CD14-positive monocyte (primary cell): ENCODE data around the gene ABLIM3. TPM values are rescaled to one million over a fixed set of nuclear protein-coding genes. Genes with fewer than 3 reads are reported as not detected.

ENCODE experiments used
- DNase-seq, 3 donors: peaks; one replicate each; pipeline ENCODE4 v3.0.0-alpha.2; 2011 to 2022
- H2AFZ ChIP-seq: 2 replicates; pipeline ENCODE4 v1.6.0; 2012; ENCODE audit warnings: mild to moderate bottlenecking, low read depth, low read length, inconsistent platforms; ENCODE audit not compliant: insufficient read depth, poor library complexity, severe bottlenecking
- H3K27ac ChIP-seq, 2 donors: 1 replicate in 1 of 2; 2 replicates in 1 of 2; pipeline ENCODE4 v1.5.1; 2012 to 2013; ENCODE audit warnings: low read length in 2 of 2, control low read depth in 1 of 2, inconsistent platforms in 1 of 2, low read depth in 1 of 2, mild to moderate bottlenecking in 1 of 2
- H3K27me3 ChIP-seq, 2 donors: one replicate each; pipeline versions ENCODE4 v1.6.0 to v1.6.1; 2011 to 2013; ENCODE audit warnings: low read length in 2 of 2; ENCODE audit not compliant: control insufficient read depth in 2 of 2, insufficient read depth in 2 of 2
- H3K36me3 ChIP-seq, 2 donors: replicated peaks in 1 of 2; 1 replicate in 1 of 2; 2 replicates in 1 of 2; pipeline versions ENCODE4 v1.5.1 to v1.6.1; 2012 to 2013; ENCODE audit warnings: low read length in 2 of 2, control low read depth in 1 of 2, inconsistent platforms in 1 of 2, mild to moderate bottlenecking in 1 of 2; ENCODE audit not compliant: insufficient read depth in 2 of 2, control insufficient read depth in 1 of 2
- H3K4me1 ChIP-seq, 2 donors: 1 replicate in 1 of 2; 2 replicates in 1 of 2; pipeline versions ENCODE4 v1.5.1 to v1.6.1; 2012 to 2013; ENCODE audit warnings: low read length in 2 of 2, control low read depth in 1 of 2, inconsistent platforms in 1 of 2, mild to moderate bottlenecking in 1 of 2, moderate library complexity in 1 of 2; ENCODE audit not compliant: insufficient read depth in 2 of 2, control insufficient read depth in 1 of 2
- H3K4me2 ChIP-seq: replicated peaks from 2 replicates; pipeline ENCODE3; 2012; ENCODE audit warnings: low read length, moderate library complexity, mild to moderate bottlenecking; ENCODE audit not compliant: poor library complexity, severe bottlenecking; ENCODE audit errors: extremely low read depth
- H3K4me3 ChIP-seq, 3 experiments: fragments of 200-600 bp in 1 of 3; sonication (generic) in 1 of 3; replicated peaks in 1 of 3; 1 replicate in 2 of 3; 2 replicates in 1 of 3; pipeline ENCODE4 v1.5.1; 2011 to 2013; ENCODE audit warnings: low read length in 3 of 3, mild to moderate bottlenecking in 3 of 3, control low read depth in 2 of 3, low read depth in 2 of 3, inconsistent platforms in 1 of 3, moderate library complexity in 1 of 3
- H3K79me2 ChIP-seq: 2 replicates; pipeline ENCODE4 v1.6.0; 2012; ENCODE audit warnings: mild to moderate bottlenecking, control low read depth, inconsistent platforms, low read length, moderate library complexity; ENCODE audit not compliant: insufficient read depth
- H3K9ac ChIP-seq: 2 replicates; pipeline ENCODE4 v1.6.0; 2017; ENCODE audit warnings: low read length, mild to moderate bottlenecking; ENCODE audit not compliant: insufficient read depth, poor library complexity, severe bottlenecking
- H3K9me3 ChIP-seq, 2 donors: replicated peaks in 1 of 2; 1 replicate in 1 of 2; 2 replicates in 1 of 2; pipeline versions ENCODE4 v1.5.1 to v1.6.1; 2012 to 2013; ENCODE audit warnings: low read length in 2 of 2, control low read depth in 1 of 2; ENCODE audit not compliant: control insufficient read depth in 1 of 2, insufficient read depth in 1 of 2
- H4K20me1 ChIP-seq: 2 replicates; pipeline ENCODE4 v1.6.0; 2012; ENCODE audit warnings: mild to moderate bottlenecking, low read length, control low read depth, moderate library complexity; ENCODE audit not compliant: insufficient read depth
- H3K27ac Mint-ChIP-seq, 7 donors: one replicate each; pipeline ENCODE4 v1.8.0; 2020; ENCODE audit warnings: mild to moderate bottlenecking in 7 of 7, mixed read lengths in 7 of 7, moderate library complexity in 6 of 7, inconsistent platforms in 2 of 7
- H3K27me3 Mint-ChIP-seq, 3 donors: one replicate each; pipeline ENCODE4 v1.8.0; 2021 to 2022; ENCODE audit warnings: low read depth in 3 of 3, mild to moderate bottlenecking in 3 of 3, mixed read lengths in 3 of 3, moderate library complexity in 3 of 3, inconsistent platforms in 1 of 3
- H3K36me3 Mint-ChIP-seq, 2 donors: one replicate each; pipeline ENCODE4 v1.8.0; 2020; ENCODE audit warnings: mixed read lengths in 2 of 2, inconsistent platforms in 1 of 2, mild to moderate bottlenecking in 1 of 2
- H3K4me1 Mint-ChIP-seq: one replicate; pipeline ENCODE4 v1.8.0; 2020; ENCODE audit warnings: mild to moderate bottlenecking, mixed read lengths
- H3K4me3 Mint-ChIP-seq, 2 donors: one replicate each; pipeline ENCODE4 v1.8.0; 2020; ENCODE audit warnings: mild to moderate bottlenecking in 2 of 2, mixed read lengths in 2 of 2, moderate library complexity in 1 of 2
- H3K9me3 Mint-ChIP-seq, 7 donors: one replicate each; pipeline ENCODE4 v1.8.0; 2020 to 2022; ENCODE audit warnings: mixed read lengths in 7 of 7, mild to moderate bottlenecking in 6 of 7, moderate library complexity in 6 of 7, inconsistent platforms in 2 of 7
- CTCF ChIP-seq: fragments of 200-600 bp; IDR thresholded peaks from one replicate; pipeline ENCODE4 v1.8.0; 2022; ENCODE audit warnings: antibody characterized with exemption, mild to moderate bottlenecking
- WGBS: methylation state at CpG from one replicate; pipeline ENCODE4 v1.1.5; 2013; ENCODE audit warnings: missing lambda C conversion rate; ENCODE audit not compliant: insufficient coverage; 5-methylcytosine and 5-hydroxymethylcytosine counted together
- intact Hi-C, 2 donors: fragments of 100-400 bp; cut with micrococcal nuclease; formaldehyde crosslinking; loops; one replicate each; pipeline versions ENCODE4 v1.15.0 to v1.15.1; 2023
- polyA plus RNA-seq, 3 donors: library from polyadenylated mRNA; depleted of rRNA in 1 of 3; unstranded in 2 of 3; stranded (reverse) in 1 of 3; fragments of 300-500 nt in 2 of 3; fragments of >200 nt in 1 of 3; fragmentation: Illumina TruSeq in 2 of 3; gene quantifications; 1 replicate in 2 of 3; 2 replicates in 1 of 3; pipeline ENCODE4 v1.2.3, GENCODE V29; 2012 to 2021

ABLIM3 gene
- polyA plus RNA-seq, 3 donors = 0.22 to 0.74 TPM; not detected in 1

GRCh38 chr5:149172261-149172660, 31.0 kb downstream of the ABLIM3 start:
- no peaks in the 10 kb centered on the region for H3K36me3 Mint-ChIP-seq
- WGBS = no CpG with 5 or more reads among the region's 4 CpGs
- Histone ChIP-seq H3K4me3 (no peak overlapping the region), H3K4me1 (no peaks in the 10 kb centered on the region), H3K9ac (no peak overlapping the region), H3K79me2 (no peaks in the 10 kb centered on the region), H4K20me1 (no peaks in the 10 kb centered on the region), H3K27ac (no peak overlapping the region), H3K36me3 (no peaks in the 10 kb centered on the region), H3K27me3 (no peaks in the 10 kb centered on the region), H2AFZ (no peak overlapping the region), H3K9me3 (no peaks in the 10 kb centered on the region), H3K4me2 (no peak overlapping the region)
- no peaks in the 10 kb centered on the region for H3K4me1 Mint-ChIP-seq
- peaks cover 1 to 4% (median 4%) of the 10 kb centered on the region in 3 donors for H3K27me3 Mint-ChIP-seq
- DNase-seq = no peak
- no peak overlapping the region for H3K27ac Mint-ChIP-seq
- TF ChIP-seq CTCF = no peak
- no peaks in the 10 kb centered on the region for H3K9me3 Mint-ChIP-seq
- intact Hi-C loops = no loop called here
- no peak overlapping the region for H3K4me3 Mint-ChIP-seq

- no peaks in the 10 kb centered on the region for H3K9me3 Mint-ChIP-seq
- Histone ChIP-seq H3K4me1 (no peaks in the 10 kb centered on the region), H3K27ac (no peak overlapping the region), H3K36me3 (no peaks in the 10 kb centered on the region), H3K4me3 (no peak overlapping the region), H3K27me3 (no peaks in the 10 kb centered on the region), H3K9ac (no peak overlapping the region), H2AFZ (no peak overlapping the region), H3K9me3 (no peaks in the 10 kb centered on the region), H3K4me2 (no peak overlapping the region), H4K20me1 (no peaks in the 10 kb centered on the region), H3K79me2 (no peaks in the 10 kb centered on the region)
- 85% methylated on average over 6 of the region's 6 CpGs for WGBS
- H3K36me3 Mint-ChIP-seq = no peaks in the 10 kb centered on the region
- TF ChIP-seq CTCF = no peak
- intact Hi-C loops = no loop called here
- no peak overlapping the region for H3K27ac Mint-ChIP-seq
- peaks cover 0 to 4% (median 4%) of the 10 kb centered on the region in 3 donors for H3K27me3 Mint-ChIP-seq
- H3K4me1 Mint-ChIP-seq = no peaks in the 10 kb centered on the region
- no peak for DNase-seq
- H3K4me3 Mint-ChIP-seq = peak overlapping the region in 1 of 2 donors; percentile 27
These were observed 31.6 kb downstream of the ABLIM3 start for GRCh38 chr5:149172709-149173505.
